NAMALWA (cell line): ENCODE results near the gene SOX10.

Experiments
- DNase-seq: peaks from one replicate; pipeline ENCODE4 v3.0.0-alpha.2; 2015; ENCODE audit warnings: low spot score

Gene SOX10

GRCh38 chr22:37930270-37930951 lies 53.9 kb downstream of the SOX10 start:
- DNase-seq: peak; percentile 71

GRCh38 chr22:37929390-37929789 lies 55.0 kb downstream of the SOX10 start:
- DNase-seq: no peak

GRCh38 chr22:37927637-37927936 lies 56.8 kb downstream of the SOX10 start:
- no peak for DNase-seq

GRCh38 chr22:37926771-37927636 lies 57.4 kb downstream of the SOX10 start:
- DNase-seq: no peak

GRCh38 chr22:37926358-37926757 lies 58.0 kb downstream of the SOX10 start:
- DNase-seq: no peak

GRCh38 chr22:37925767-37926166 lies 58.6 kb downstream of the SOX10 start:
- no peak for DNase-seq

GRCh38 chr22:37925330-37925729 lies 59.0 kb downstream of the SOX10 start:
- no peak for DNase-seq

- no peak for DNase-seq
Observed at GRCh38 chr22:37924386-37925065, 59.8 kb downstream of the SOX10 start.

- no peak for DNase-seq
Observed at GRCh38 chr22:37923927-37924326, 60.4 kb downstream of the SOX10 start.
